ENCODE results near the gene MANSC1. TPM values are rescaled to one million over a fixed set of nuclear protein-coding genes. Genes with fewer than 3 reads are reported as not detected.
A peak's percentile ranks its signal among the peaks of the same experiment; 100 is the strongest.

MANSC1 gene
- total and polyA plus RNA-seq, 2 of the 13 experiments (the other 11 are each of a cell fraction or from before 2014, with no cell fraction given), result 1.9 to 4.2 TPM

- TF ChIP-seq CHD2 (IDR thresholded peaks at IDR 0.05; ENCODE audit: low read depth, low read length) (no peak), ZBED4 (CRISPR knock-in tag; IDR thresholded peaks at IDR 0.05; ENCODE audit: borderline replicate concordance) (no peak), MLX (CRISPR knock-in tag; IDR thresholded peaks at IDR 0.05) (no peak), ZNF777 (CRISPR knock-in tag; IDR thresholded peaks at IDR 0.05) (no peak), JUN (CRISPR knock-in tag; IDR thresholded peaks at IDR 0.05) (no peak), ETV6 (CRISPR knock-in tag; conservative IDR thresholded peaks at IDR 0.05) (no peak), ZMYM4 (CRISPR knock-in tag; IDR thresholded peaks at IDR 0.05) (peak; percentile 15; the same call in 1 of the 2 replicates), ATRX (CRISPR knock-in tag; IDR thresholded peaks at IDR 0.05; ENCODE audit: borderline replicate concordance) (no peak)
These were observed 55.6 kb downstream of the MANSC1 start (continued) for GRCh38 chr12:12294215-12295005.

- H3K4me1 ChIP-seq (ENCODE audit: insufficient read depth, low read length), result peaks cover 13% of the 10 kb centered on the region
- intact Hi-C loops (cut with micrococcal nuclease; ENCODE audit: unreplicated experiment) (no loop called here), in situ Hi-C loops (cut with HindIII; ENCODE audit: extremely low pct_ligation_motif_present, low pct_unique_long_range_greater_than_20kb) (no loop called here)
- no peak overlapping the region for H3K4me2 ChIP-seq (ENCODE audit: low read depth, low read length)
- H3K36me3 ChIP-seq (replicated peaks in 1 of 2; ENCODE audit: control insufficient read depth in 1 of 2, insufficient read depth in 2 of 2, low read length in 2 of 2), result no peaks in the 10 kb centered on the region
- DNase-seq (ENCODE audit: low spot score) (no peak), ATAC-seq (no peak), FAIRE-seq (no peak)
- H3K27ac ChIP-seq (ENCODE audit: extremely low read length, insufficient read depth, low read length), result no peak overlapping the region
- no TSS peak for BruUV-seq (replicated peaks)
- WGBS (ENCODE audit: low lambda C conversion rate), result 3% methylated on average over 1 of the region's 1 CpG
- no peak overlapping the region for H3K9ac ChIP-seq (ENCODE audit: insufficient read depth, low read depth, low read length)
- no peaks in the 10 kb centered on the region for H4K20me1 ChIP-seq (ENCODE audit: insufficient read depth, low read length)
- CTCF ChIA-PET (ENCODE audit: low intra/inter-chr PET ratio, low total read pairs), result no interaction called here
- no peaks in the 10 kb centered on the region for H3K79me2 ChIP-seq (ENCODE audit: insufficient read depth, low read length)
- no peak overlapping the region for H3K4me3 ChIP-seq (replicated peaks in 1 of 3; ENCODE audit: insufficient read depth in 1 of 3, low read depth in 2 of 3, low read length in 3 of 3)
- no peaks in the 10 kb centered on the region for H3K27me3 ChIP-seq (ENCODE audit: control insufficient read depth in 1 of 2, insufficient read depth in 2 of 2, low read length in 2 of 2)
- TF ChIP-seq MED8 (CRISPR knock-in tag; IDR thresholded peaks at IDR 0.05; ENCODE audit: insufficient replicate concordance) (no peak), DRAP1 (CRISPR knock-in tag; IDR thresholded peaks at IDR 0.05) (no peak), ZGPAT (CRISPR knock-in tag; IDR thresholded peaks at IDR 0.05) (no peak), RELA (CRISPR knock-in tag; IDR thresholded peaks at IDR 0.05) (no peak)
- no peak overlapping the region for H2AFZ ChIP-seq (ENCODE audit: low read length)
- POLR2A ChIA-PET, result no interaction called here
- H3K9me3 ChIP-seq (ENCODE audit: low read length), result no peaks in the 10 kb centered on the region
These were observed 59.8 kb downstream of the MANSC1 start for GRCh38 chr12:12290206-12290605.

Data from HepG2 (cell line).